Activated CD4-positive, alpha-beta T cell treated with anti-CD3 and anti-CD28 coated beads for 4 hours (primary cell): ENCODE measurements around the gene RNU7-1.

Experiments used
- DNase-seq, 2 donors: peaks; one replicate each; pipeline ENCODE4 v3.0.0-alpha.2; 2020

RNU7-1 gene

GRCh38 chr12:6919588-6919987, 24.0 kb upstream of the RNU7-1 start:
- no peak for DNase-seq

- DNase-seq = no peak
Measured at GRCh38 chr12:6921539-6921938, 22.1 kb upstream of the RNU7-1 start.

GRCh38 chr12:6921996-6922946, 21.3 kb upstream of the RNU7-1 start:
- DNase-seq = no peak

DNA sequence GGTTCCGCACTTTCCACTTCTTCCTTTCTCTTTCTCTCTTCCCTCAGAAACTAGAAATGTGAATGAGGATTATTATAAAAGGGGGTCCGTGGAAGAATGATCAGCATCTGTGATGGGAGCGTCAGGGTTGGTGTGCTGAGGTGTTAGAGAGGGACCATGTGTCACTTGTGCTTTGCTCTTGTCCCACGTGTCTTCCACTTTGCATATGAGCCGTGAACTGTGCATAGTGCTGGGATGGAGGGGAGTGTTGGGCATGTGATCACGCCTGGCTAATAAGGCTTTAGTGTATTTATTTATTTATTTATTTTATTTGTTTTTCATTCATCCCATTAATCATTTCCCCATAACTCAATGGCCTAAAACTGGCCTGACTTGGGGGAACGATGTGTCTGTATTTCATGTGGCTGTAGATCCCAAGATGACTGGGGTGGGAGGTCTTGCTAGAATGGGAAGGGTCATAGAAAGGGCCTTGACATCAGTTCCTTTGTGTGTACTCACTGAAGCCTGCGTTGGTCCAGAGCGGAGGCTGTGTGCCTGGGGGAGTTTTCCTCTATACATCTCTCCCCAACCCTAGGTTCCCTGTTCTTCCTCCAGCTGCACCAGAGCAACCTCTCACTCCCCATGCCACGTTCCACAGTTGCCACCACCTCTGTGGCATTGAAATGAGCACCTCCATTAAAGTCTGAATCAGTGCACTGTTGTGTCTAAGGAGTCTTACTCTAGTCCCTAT, 20.4 kb upstream of the RNU7-1 start:
- DNase-seq = no peak

- no peak for DNase-seq
Measured at GRCh38 chr12:6923851-6924250, 19.8 kb upstream of the RNU7-1 start.

DNA sequence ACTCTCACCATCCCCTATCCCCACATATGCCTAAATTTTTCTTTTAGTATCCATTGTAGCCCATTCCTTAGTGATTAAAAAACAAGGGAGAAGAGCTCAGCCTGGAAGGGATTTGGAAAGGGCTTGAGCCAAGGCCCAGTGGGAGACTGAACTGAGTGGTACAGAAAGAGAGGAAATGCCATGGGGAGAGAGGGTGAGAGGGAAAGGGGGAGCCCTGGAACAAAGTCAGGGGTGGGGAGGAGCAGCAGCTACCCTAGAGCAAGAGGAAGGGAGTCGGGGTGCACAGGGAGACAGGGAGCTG, 18.4 kb upstream of the RNU7-1 start:
- DNase-seq = no peak

DNA sequence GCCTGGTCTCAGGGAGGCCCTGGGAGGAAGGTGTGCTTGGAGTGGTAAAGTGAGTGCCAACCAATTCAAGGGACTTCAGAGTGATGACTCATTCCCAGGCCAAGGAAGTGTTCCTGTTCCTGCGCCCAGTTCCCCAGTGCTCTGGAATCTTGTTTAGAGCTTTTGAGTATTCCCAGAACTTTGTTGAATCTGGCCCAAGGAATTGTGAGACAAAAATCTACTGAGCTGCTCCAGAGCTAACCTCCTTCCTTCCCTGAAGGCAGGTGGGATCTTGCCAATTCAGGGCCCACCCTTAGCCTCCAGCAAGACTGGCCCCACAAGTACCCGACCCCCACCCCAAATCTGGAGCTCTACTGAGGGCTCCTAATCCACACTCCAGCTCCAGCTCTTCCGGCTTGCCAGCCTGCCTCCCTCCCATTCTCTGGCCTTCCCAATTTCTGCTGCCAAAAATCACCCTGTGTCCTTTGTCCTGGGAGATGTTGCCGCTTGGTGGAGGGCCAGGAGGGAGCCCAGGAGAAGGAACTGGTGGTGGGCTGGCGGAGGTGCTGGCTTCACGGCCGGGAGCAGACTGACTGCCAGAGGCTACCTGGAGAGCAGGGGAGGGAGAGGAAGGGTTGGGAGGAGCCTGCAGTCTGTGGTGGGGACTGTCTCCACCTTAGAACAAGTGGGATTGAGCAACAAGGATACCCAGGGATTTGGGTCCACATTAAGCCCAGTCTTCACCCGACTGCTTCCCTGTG, 17.9 kb upstream of the RNU7-1 start:
- DNase-seq = no peak

DNA sequence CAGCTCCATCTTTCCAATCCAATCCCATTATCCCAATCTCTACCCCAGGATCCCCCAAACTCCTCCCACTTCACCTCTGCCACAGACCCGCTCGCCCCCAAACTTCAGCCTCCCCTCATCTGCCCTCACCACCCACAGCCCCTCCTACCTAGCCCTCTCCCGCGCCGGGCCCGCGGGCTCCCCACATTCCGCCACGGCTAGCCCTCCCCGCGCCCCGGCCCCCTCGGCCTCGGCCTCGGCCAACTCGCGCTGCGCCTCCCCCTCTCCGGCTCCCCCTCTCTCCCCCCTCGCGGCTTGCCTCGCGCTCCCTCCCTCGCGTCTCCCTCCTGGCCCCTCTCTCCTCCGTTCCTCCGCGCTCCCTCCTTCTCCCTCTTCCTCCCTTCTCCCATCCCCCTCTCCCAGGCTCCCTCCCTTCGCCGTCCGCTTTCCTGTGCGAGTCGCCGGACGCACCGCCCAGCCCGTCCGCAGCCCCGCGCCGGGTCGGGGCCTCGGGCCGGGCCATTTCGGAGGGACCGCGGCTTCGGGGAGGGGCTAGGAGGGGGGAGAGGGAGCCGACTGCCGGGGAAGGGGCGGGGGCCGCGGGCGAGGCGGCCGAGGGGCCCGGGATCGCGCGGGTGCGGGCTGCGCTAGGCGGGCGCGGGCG, 16.1 kb upstream of the RNU7-1 start, which contains the start of gene ATN1:
TSS of gene ATN1 (plus strand) at position 581 of the 643 bp plus-strand sequence. CDS start 6,043 bp downstream, outside the sequence.
- DNase-seq = peak; percentile 40 to 43

DNA sequence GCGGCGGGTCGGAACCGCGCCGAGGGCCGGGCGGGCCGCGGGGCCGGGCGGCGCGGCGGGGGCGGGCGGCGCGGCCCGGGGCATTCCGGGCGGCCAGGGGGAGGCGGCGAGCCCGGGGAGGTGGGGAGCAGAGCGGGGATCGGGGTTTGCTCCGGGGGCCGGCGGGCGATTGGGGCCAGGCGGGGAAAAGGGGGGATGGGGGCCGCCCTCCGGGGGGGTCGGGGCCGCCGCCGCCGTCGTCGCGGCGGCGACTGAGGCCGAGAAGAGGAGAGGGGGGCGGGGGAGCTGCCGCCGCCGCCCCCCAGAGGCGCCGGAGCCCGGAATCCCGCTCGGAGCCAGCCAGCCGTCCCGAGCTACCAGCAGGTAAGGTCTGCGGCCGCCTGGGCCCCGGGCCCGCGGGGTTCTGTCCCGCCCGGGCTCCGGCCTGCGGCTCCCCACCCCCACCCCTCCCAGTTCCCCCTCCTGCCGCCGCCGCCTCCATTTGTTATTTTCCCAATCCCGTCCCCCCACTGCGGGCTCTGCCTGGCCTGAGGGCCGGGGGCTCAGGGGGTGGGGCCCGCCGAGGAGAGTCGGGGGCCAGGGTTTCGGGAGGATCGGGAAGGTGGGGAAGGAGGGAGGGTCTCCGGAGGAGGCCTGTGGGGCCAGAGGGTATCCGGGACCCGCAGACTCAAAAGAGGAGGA, 15.5 kb upstream of the RNU7-1 start:
- no peak for DNase-seq

DNA sequence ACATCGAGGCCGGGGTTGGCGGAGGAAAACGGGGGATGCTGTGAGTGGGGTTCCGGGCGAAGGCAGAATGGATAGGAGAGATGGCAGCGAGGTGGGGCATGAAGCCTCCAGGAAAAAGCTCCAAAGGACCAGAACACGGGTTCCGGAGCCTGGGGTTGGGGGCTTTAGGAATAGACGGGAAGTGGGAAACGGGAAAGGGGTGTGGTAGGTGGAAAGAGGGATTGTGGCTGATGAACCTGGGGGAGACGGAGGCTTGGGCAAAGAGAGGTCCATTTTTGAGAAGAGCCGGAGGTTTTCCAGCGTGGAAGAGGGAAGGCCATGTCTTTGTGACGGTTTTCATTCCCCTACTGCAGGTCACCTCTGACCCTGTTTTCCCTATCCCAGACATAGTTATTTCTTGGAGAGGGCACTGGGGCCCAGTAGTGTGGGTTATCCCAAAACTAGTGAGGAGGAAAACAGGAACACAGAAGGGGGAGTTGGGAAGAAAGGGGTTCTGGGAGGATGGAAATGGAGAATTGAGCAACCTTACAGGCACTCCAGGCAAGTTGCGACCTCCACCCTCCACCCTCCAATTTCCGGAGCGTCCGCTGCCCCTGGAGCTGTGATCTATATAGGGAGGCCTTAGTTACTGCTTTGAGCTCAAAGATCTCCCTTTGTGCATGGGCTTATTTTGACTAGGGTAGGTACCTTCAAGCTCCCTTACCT, 14.8 kb upstream of the RNU7-1 start:
- DNase-seq = no peak

- DNase-seq = no peak
Measured at GRCh38 chr12:6929466-6930452, 13.9 kb upstream of the RNU7-1 start.

GRCh38 chr12:6932766-6933165, 10.8 kb upstream of the RNU7-1 start:
- DNase-seq = no peak

GRCh38 chr12:6934110-6934509, 9.5 kb upstream of the RNU7-1 start:
- no peak for DNase-seq

GRCh38 chr12:6935371-6936193, 8.0 kb upstream of the RNU7-1 start:
- no peak for DNase-seq

DNA sequence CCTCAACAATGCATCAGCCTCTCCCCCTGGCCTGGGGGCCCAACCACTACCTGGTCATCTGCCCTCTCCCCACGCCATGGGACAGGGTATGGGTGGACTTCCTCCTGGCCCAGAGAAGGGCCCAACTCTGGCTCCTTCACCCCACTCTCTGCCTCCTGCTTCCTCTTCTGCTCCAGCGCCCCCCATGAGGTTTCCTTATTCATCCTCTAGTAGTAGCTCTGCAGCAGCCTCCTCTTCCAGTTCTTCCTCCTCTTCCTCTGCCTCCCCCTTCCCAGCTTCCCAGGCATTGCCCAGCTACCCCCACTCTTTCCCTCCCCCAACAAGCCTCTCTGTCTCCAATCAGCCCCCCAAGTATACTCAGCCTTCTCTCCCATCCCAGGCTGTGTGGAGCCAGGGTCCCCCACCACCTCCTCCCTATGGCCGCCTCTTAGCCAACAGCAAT, 7.4 kb upstream of the RNU7-1 start:
- DNase-seq = no peak

DNA sequence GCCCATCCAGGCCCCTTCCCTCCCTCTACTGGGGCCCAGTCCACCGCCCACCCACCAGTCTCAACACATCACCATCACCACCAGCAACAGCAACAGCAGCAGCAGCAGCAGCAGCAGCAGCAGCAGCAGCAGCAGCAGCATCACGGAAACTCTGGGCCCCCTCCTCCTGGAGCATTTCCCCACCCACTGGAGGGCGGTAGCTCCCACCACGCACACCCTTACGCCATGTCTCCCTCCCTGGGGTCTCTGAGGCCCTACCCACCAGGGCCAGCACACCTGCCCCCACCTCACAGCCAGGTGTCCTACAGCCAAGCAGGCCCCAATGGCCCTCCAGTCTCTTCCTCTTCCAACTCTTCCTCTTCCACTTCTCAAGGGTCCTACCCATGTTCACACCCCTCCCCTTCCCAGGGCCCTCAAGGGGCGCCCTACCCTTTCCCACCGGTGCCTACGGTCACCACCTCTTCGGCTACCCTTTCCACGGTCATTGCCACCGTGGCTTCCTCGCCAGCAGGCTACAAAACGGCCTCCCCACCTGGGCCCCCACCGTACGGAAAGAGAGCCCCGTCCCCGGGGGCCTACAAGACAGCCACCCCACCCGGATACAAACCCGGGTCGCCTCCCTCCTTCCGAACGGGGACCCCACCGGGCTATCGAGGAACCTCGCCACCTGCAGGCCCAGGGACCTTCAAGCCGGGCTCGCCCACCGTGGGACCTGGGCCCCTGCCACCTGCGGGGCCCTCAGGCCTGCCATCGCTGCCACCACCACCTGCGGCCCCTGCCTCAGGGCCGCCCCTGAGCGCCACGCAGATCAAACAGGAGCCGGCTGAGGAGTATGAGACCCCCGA, 6.8 kb upstream of the RNU7-1 start:
- DNase-seq = peak; percentile 65 to 72

GRCh38 chr12:6937481-6938352, 5.9 kb upstream of the RNU7-1 start:
- DNase-seq = peak; percentile 91 to 92
